GM19438 (cell line): ENCODE results near the gene FRY.
A peak's percentile ranks its signal among the peaks of the same experiment; 100 is the strongest.

Experiments
- ATAC-seq: cut with Tn5 transposase; IDR thresholded peaks from one replicate; pipeline ENCODE4 v1.9.1; 2021; ENCODE audit warnings: low read depth; ENCODE audit not compliant: unreplicated experiment

FRY gene

DNA sequence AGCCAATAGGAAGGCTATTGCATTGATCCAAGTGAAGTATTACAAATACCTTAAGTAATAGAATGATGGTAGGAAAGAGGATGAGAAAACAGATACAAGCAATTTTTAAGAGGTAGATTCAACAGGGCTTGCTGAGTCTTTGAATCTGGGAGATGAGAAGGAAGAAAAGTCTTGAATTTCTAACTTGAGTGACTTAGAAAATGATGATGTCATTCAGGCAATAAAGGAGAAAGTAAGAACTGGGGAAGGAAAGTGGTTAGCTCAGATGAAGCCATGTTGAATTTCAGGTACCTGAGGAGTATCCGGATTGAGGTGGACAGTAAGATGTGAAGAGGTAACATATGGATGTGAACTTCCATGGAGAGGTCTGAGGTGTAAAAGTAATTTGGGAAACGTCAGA is 15.5 kb upstream of the FRY start:
- no peak for ATAC-seq

DNA sequence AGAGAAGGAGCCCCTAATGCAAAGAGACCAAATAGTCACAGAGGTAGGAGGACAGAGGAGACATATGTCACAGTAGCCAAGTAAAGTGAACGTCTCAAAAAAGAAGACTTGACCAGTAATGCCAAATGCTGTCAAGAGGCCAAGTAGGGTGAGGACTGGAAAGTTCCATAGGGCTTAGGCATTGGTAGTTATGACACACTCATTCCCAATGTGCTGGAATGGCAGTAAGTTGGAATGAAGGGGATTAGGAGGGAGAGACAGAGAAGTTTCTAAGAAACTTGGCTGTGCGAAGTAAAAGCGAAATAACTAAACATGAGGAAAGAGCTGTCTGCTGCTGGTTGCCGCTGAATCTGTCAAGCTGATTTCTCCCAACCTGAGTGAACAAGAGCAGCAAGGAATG is 14.9 kb upstream of the FRY start:
- ATAC-seq, result no peak

DNA sequence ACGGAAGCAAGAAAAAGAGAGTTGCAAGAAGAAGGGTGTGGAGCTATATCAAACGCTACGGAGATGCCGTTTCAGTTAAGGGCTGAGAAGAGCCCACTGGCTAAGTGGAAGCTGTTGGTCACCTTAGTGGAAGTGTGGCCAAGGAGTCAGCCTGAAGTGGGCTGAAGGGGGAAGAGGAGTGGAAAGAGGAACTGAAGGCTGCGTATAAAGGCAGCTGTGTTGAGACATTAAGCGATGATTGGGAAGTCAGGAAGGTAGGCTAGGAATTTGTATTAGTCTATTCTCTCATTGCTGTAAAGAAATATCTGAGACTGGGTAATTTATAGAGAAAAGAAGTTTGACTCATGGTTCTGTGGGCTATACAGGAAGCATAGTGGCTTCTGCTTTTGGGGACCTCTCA is 14.1 kb upstream of the FRY start:
- ATAC-seq, result no peak

DNA sequence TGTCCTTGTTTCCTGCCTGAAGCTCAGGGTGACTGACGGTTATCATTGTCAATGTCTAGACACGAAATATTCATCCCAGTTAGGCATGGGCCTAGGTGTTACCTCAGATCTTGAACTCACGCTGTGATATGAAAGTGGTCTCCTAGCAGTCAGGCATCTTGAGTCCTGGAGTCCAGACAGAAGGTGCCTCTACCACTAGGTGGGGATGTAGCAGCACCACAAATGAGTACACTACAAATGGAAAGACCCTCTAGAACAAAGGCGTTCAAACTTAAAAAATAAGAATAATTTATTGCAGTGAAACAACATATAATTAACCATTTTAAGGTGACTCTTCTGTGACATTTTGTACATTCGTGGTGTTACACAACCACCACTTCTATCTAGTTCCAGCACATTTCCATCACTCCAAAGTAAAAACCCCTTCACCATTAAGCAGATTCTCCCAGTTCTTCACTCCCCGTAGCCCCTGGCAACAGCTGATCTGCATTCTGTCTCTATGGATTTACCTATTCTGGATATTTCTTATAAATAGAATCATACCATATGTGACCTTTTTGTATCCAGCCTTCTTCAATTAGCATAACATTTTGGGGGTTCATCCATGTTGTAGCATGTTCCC is 11.9 kb upstream of the FRY start:
- peak; percentile 70 for ATAC-seq

DNA sequence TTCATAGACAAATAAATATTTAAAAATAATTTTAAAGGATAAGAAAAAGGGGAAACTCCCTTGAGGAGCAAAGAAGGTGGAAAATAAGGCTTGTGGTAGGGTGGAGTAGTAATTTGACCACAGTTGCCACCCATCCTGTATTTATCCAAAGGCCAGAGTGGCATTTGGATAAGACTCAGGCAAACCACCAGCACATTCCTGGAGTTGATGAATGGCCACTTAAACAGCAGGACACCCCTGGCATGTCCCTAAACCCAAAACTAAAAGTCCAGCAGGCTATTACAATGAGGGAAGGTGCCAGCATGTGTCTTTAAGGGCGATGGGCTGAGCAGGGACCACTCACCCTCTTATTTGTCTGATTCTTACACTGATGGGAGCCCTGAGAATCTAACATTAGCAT is 9.8 kb upstream of the FRY start:
- ATAC-seq, result no peak

DNA sequence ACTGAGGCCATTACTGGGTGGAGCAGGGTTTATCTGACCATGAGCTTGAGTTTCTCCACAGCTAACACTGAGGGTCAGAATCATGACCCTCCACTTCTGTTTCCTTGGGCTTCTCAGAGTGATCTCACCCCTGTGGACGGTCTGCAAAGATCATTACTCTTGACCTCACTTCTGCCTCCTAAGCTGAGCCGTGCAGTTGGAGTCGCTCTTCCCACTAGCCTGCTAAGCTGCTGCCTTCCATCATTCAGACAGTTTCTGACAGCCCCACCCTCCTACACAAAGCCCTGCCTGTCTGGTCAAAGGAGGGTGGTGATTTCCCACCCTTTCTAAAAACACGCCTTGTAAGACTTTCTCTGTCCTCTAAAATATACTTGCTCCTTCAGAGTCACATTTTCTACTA is 9.3 kb upstream of the FRY start:
- ATAC-seq, result no peak

DNA sequence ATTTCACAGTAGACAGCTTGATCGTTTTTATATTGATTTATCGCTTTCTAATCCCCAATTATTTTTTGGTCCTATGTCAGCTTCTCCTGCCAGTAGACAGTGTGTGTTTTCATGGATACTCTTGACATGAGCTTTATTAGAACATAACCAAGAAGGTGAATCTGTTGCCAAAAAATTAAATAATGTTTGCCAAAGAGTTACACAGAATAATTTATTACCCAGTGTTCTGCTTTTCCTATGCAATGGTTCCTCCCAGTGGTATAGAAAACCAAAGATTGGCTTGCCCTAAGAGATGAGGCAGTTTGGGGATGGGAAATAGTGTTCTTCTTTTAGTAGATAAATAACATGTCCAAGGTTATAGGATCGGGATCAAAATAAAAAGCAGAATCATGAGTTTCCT is 8.5 kb upstream of the FRY start:
- ATAC-seq, result no peak

DNA sequence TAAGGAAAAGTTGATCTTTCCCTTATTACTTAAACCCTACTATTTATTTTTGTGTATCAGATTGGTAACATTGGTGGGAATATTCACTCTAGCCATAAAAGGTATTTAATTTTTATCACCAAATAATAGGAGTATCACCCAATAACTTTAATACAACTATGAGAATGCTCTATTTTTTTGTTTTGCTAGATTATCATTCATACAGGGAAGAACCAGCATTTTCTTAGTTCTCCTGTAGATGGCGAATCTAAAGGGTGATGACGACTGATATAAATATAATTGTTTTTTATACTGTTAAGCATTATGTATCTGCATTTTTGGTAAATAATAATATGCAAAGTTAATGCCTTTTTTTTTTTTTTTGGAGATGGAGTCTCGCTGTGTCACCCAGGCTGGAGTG is 7.9 kb upstream of the FRY start:
- ATAC-seq, result no peak

DNA sequence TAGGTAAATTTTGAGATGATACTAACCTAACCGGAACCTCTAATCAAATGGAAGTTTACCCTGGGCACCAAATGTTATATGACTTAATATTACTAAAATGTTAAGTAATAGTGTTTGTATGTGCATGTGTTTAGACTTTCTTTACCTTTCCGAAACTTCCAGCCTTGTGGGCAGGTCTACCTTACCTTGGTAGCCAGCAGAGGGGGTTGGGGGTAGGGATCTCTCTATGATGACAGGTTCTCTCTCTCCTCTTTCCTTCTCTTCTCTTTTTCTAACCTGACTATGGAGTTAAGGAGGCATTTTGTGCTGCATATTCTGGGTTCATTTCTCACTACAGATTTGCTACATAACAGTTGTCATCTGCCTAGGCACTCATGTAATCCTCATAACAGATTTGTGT is 6.8 kb upstream of the FRY start:
- ATAC-seq, result no peak

DNA sequence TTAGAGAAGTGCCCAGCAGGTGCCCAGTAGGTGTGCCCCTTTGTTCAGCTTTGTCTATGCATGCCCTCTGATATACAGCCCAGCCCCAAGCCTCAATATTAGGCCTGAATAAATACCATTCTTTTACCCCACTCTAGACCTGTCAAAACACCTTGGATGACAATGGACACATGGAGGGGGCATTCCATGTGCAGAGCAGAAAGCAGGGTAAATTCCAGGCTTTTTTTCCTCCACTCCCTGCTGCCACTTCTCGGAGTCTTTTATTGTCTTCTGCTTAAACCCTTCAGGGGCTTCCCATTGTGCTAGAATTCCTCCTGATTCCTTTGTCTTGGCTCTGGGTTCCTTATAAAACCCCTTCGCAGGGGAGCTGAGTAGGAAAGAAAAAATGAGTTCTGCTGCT is 5.8 kb upstream of the FRY start:
- no peak for ATAC-seq

DNA sequence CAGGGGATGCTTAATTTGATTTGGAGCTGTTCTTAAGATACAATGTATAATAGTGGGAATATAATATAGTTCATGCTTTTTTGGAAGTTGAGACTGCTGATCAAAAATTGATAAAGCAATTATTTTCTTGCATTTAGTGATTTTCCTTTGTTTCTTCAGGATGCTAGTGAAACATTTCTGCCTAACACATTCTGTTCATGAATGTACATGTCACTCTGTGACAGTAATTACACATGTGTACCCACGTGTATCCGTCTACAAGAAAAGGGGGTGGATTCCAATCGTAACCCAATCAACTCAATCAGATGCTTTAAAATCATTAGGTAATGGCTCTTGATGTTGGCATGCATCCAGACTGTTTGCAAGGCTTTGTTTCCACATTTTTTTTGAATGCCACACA is 5.0 kb upstream of the FRY start:
- ATAC-seq, result no peak

DNA sequence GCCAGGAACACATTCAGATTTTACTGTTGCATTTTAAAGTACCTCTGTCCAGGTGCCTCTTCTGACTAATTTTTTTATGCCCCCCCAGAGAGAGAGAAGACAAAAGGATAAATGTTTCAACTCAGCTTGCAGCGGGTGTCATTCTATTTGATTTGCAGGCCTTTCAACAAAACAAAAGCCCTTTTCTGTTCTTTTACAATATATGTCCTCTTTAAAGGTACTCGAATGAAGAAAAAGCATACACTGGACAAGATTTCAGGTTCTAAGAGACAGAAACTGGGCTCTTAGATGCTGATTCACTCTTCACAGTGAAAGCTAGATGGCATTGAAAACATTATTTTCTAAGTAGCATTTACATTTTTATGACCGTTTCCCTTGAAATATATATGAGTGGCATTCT is 2.9 kb upstream of the FRY start:
- ATAC-seq, result no peak

DNA sequence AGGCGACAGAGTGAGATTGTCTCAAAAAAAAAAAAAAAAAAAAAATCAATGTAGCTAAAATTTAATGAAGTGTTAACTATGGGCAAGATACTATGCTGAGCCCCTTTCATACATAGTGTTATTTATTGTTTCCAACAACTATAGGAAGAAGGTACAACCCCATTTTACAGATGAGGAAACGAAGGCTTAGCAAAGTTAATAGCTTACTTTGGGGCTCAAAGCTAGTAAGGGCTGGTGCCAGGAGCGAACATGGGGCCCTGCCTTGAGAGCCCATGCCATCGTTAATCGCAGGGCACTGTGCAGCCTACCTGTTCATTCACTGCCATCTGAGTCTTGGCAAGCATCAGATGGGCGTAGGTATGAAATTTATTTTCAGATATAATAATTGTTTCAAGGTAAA is 1.9 kb upstream of the FRY start:
- no peak for ATAC-seq

DNA sequence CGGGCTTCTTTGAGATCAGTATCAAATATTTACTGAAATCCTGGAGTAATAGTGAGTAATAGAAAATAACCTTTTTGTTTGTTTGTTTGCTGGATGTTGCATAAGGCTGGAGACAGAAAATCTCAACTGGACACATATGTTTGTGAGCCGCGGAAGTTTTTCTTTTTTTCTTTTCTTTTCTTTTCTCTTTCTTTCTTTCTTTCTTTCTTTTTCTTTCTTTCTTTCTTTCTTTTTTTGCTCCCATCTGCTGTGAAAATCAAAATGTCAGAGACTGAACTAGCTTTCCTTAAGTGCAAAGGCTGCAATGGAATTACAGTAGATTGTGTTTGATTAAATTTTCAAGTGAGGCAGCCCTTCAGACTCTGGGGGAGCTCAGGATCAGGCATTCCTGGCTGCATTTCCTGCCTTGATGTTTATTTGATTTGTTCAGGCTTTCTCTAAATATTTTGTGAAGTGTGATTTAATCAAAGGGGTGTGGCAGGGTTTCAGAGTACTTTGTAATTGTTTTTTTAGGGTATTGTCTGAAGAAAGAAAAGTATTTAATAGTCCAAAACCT is 319 bp downstream of the FRY start:
- no peak for ATAC-seq

DNA sequence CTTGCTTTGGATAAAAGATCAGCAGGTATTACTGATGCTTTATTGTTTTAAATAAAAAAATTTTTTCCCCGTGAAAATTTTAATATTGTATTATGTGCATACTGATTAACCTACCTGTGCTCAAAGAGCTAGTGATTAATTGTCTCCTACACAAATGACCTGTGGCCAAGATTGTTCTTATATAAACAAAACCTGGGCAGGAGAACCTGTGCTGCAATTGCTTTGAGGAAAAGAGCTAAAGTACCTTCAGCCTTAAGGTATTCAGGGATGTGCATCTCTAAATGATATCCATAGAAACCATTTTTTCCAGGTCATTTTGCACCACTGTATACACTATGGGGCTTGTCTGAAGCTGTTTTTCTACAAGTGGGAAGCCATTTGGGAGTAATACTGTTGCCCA is 1.2 kb downstream of the FRY start:
- no peak for ATAC-seq

DNA sequence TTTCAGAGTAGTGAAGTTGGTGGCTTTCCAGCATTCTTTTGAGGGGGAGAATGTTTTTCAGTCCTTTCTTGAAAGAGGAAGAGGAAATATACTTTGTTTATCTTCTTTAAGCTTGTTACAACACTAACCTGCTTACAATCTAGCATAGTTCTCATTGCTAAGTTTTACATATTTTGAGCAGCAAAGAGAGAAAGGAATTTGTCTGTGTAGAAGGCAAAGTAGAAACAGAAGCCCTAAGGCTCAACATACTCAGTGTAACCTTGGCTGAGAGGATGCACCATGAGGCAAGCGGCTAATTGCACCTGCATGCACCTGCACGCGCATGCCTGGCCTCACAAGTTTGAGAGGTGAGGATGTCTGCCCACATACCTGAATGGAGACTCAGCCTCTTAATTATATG is 2.2 kb downstream of the FRY start:
- no peak for ATAC-seq

DNA sequence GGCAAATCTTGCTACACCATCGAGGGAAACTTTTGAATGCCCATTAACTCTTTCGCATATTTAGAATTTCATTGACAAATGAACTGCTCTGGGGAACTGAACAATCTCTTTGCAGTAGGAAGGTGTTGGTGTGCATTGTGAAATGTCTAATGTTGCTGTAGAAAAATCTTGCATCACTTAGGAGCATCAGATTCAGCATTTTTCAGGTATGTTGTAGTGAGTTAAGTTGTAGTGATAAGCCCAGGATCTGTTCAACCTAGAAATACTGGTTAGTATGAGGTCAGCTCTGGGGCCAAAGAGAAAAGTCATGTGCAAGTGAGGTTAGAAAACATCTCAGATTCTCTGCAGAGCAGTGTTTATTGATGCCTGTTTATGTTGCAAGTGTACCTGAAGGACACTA is 4.1 kb downstream of the FRY start:
- no peak for ATAC-seq

DNA sequence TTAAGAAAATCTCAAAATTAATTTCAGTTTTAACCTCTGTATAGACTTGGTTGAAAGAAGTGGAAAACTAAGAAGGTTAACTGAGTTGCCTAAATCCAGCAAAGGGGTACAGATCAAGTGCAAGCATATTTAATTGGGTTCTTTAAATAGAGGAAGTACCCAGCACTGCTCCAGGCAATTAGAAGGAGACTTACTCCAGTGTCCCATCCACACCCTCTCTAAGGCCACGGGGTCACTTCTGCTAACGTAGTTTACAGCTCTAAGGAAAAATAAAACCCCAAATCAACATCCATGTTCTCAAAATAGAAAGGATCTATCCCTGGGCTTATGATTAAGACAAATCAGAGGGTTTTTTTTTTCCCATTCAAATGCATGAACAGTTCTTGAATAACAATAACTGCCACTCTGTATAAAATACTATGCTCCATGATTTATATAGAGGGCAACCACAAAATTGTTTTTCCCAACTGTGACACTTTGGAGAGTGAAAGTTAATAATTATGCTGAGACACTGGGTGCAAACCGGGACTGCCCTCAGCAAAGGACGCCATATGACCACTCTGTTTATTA is 4.6 kb downstream of the FRY start:
- no peak for ATAC-seq

DNA sequence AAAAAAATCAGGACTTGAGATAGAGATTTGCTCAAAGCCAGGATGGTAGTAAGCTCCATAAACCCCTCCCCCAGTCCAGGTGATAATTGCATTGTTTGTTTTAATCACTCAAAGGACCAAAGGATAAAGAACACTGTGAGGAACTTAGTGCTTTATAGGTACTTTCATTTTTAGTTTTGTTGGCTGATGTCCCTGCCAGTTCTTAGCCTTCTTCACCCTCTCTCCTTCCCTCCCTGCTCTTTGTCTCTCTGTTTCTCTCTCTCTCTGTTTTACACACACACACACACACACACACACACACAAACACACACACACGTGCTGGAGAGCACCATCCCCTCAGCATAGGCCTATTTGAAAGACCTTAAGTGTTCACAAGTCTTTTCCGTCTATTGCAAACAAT is 5.2 kb downstream of the FRY start:
- ATAC-seq, result no peak

DNA sequence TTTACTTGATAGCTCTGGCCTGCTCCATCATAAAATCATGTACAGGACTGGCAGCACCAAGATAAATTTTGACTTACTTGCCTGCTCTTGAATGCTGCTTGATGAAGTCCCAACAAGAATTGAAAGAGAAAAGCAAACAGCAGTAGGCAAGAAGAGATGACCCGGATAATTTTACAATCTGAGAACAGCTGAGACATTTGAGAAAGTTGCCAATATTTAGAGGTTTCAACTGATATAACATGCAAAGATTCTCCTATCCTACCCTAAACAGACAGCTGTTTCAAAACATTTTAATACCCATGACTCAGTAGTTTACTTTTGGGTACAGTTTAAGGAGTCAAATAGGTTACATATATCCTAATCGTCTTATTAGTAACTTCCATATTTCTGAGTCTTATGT is 5.9 kb downstream of the FRY start:
- ATAC-seq, result no peak

DNA sequence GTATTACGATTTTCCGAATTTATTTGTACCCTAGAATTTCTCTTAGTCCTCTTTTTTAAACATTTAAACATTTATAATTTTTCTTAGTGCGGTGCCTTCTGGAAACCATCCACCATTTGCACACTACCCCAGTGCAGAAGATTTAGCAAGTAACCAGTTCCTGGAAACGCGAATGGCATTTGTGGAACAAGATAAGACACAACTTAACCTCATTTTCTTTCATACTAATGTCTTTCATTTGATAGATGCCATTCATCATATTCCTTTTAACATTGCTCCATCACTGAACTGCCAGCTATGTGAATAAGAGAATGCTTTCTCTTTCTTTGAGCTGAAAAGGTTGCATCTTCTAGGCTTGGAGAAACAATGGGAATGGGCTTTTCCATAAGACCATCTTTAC is 6.8 kb downstream of the FRY start:
- ATAC-seq, result no peak

DNA sequence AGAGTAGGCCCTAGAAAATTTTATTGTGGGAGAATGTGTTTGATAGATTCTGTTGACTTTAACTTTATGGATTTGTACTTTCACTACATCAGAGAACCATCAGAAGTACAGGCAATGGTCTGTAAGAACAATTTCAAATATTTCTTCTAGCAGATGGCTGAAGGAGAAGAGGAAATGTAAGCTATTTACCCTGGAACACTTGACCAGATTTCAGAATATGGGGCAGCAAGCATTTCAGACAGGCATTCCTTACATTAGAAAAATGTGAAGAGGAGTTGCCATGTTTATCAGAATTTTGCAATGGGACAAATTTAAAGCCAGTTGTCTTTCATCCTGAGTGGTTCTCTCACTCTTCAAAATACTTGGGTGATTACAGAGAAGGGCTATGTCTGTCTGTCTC is 7.5 kb downstream of the FRY start:
- ATAC-seq, result no peak

DNA sequence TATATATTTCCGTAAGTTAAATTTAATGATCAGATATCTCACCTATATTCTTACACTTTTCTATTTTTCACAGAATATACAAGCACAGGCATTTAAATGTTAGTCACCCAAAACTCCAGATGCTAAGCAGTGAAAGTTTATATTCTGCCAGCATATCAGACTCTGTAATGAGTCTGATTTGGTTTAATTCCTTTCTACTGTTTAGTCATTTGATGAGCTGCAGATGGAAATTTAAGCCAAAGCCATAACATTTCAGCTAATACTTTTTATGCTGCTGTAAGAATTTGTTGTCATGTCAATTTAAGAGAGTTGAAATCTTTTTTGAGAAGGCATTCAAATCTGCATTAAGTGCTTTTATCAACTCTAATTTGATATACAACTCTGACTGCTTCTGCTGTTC is 8.0 kb downstream of the FRY start:
- no peak for ATAC-seq
